Measurements from ENCODE around the gene PDE6G.

DNA sequence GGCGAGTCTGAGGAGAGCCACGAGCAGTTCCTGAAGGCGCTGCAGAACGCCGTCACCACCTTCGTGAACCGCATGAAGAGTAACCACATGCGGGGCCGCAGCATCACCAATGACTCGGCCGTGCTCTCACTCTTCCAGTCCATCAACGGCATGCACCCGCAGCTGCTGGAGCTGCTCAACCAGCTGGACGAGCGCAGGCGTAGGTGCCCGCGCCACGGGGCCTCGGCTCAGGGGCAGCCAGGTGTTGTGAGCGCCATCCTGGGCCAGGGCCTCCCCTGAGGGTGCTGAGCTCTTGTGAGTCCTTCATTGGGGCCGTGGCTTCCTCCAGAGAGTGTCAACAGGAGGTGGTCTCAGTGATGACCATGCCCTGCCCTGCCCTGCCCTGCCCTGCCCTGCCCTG is 39.5 kb upstream of the PDE6G start:
- TF ChIP-seq POLR2AphosphoS5 (IDR thresholded peaks at IDR 0.05; ENCODE audit: low read depth, low read length), result no peak
- TF ChIP-seq, protein P1, sequence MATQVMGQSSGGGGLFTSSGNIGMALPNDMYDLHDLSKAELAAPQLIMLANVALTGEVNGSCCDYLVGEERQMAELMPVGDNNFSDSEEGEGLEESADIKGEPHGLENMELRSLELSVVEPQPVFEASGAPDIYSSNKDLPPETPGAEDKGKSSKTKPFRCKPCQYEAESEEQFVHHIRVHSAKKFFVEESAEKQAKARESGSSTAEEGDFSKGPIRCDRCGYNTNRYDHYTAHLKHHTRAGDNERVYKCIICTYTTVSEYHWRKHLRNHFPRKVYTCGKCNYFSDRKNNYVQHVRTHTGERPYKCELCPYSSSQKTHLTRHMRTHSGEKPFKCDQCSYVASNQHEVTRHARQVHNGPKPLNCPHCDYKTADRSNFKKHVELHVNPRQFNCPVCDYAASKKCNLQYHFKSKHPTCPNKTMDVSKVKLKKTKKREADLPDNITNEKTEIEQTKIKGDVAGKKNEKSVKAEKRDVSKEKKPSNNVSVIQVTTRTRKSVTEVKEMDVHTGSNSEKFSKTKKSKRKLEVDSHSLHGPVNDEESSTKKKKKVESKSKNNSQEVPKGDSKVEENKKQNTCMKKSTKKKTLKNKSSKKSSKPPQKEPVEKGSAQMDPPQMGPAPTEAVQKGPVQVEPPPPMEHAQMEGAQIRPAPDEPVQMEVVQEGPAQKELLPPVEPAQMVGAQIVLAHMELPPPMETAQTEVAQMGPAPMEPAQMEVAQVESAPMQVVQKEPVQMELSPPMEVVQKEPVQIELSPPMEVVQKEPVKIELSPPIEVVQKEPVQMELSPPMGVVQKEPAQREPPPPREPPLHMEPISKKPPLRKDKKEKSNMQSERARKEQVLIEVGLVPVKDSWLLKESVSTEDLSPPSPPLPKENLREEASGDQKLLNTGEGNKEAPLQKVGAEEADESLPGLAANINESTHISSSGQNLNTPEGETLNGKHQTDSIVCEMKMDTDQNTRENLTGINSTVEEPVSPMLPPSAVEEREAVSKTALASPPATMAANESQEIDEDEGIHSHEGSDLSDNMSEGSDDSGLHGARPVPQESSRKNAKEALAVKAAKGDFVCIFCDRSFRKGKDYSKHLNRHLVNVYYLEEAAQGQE (IDR thresholded peaks at IDR 0.05; ENCODE audit: insufficient read depth in 1 of 2, low read depth in 2 of 2, low read length in 2 of 2), result no peak
- TF ChIP-seq FOXP2 (optimal IDR thresholded peaks at IDR 0.05; ENCODE audit: borderline replicate concordance, extremely low read depth, extremely low read length, insufficient read depth), result no peak
- TF ChIP-seq SIN3A (IDR thresholded peaks at IDR 0.05; ENCODE audit: borderline replicate concordance, insufficient read depth, low read length), result no peak

All from PFSK-1 (cell line).